HEK293 (cell line): ENCODE data around the gene TTLL7.

Experiments used
- ZNF629 ChIP-seq: fragments of 450-650 bp; formaldehyde crosslinking; IDR thresholded peaks from 2 replicates; pipeline ENCODE4 v1.5.1; 2017; ENCODE audit warnings: missing biosample characterization, missing genetic modification characterization
- TF ChIP-seq, protein P1 (sequence below): fragments of 450-650 bp; formaldehyde crosslinking; optimal IDR thresholded peaks from 2 replicates; pipeline ENCODE3; 2016; ENCODE audit warnings: missing biosample characterization, mild to moderate bottlenecking, missing genetic modification characterization

DNA sequence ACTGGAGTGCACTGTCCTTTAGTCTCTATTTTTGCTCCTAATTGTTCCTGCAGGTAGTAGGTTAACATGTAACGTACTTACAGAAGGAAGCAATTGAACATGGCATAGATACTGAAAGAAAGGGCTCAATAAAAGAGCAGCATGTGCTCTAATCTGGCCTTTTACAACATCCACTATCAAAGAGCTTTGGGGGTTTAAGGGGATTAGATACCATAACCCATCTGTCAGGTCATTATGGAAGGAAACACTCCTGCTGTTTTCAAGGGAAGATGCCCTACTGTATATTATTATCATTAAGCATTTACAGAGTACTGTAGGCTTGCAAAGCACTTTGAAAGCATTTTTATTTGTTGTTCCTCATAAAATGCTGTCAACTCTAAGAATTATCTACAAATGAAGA, 152.8 kb downstream of the TTLL7 start:
- TF ChIP-seq, protein P1, sequence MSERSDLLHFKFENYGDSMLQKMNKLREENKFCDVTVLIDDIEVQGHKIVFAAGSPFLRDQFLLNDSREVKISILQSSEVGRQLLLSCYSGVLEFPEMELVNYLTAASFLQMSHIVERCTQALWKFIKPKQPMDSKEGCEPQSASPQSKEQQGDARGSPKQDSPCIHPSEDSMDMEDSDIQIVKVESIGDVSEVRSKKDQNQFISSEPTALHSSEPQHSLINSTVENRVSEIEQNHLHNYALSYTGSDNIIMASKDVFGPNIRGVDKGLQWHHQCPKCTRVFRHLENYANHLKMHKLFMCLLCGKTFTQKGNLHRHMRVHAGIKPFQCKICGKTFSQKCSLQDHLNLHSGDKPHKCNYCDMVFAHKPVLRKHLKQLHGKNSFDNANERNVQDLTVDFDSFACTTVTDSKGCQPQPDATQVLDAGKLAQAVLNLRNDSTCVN = no peak
- TF ChIP-seq ZNF629 (tag by site-specific recombination) = no peak
